GM21423 (cell line): Measurements from ENCODE around the gene LAMA2.

ENCODE experiments used
- ATAC-seq: cut with Tn5 transposase; IDR thresholded peaks from one replicate; pipeline ENCODE4 v1.9.1; 2021; ENCODE audit warnings: mild to moderate bottlenecking, moderate library complexity; ENCODE audit not compliant: unreplicated experiment

Gene LAMA2

DNA sequence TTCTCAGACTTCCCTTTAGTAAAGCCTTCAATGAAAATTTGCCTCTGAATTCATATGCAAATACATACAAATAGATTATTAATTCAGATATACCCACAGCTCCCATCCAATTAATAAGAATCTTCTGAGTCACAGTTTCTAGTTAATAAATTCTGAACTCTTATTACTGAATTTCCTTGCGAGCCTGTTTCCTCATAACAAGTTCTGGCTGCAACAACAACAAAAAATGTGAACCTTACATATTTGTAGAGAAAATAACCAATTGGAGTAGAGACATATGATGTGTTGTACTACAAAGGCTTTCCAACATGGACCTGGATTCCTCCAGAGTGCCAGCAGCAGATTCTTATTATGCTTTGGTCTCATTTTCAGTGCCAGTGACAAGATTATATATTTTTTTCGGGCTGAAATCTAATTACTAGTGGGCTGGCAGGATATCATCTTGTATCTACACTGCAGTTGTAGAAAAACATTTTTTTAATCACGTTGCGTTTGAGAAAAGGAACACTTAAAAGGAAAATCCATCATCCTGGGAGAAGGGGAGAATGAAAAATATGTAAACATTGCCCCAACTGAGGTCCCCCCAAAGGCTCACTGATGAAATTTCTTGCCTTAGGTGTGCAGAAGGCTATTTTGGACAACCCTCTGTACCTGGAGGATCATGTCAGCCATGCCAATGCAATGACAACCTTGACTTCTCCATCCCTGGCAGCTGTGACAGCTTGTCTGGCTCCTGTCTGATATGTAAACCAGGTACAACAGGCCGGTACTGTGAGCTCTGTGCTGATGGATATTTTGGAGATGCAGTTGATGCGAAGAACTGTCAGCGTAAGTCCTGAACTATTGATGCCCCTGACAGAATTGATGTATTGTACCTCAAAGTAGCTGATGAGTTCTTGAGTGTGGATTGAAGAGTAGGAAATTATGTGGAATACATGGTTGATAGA lies 404.6 kb downstream of the LAMA2 start:
- ATAC-seq: no peak

DNA sequence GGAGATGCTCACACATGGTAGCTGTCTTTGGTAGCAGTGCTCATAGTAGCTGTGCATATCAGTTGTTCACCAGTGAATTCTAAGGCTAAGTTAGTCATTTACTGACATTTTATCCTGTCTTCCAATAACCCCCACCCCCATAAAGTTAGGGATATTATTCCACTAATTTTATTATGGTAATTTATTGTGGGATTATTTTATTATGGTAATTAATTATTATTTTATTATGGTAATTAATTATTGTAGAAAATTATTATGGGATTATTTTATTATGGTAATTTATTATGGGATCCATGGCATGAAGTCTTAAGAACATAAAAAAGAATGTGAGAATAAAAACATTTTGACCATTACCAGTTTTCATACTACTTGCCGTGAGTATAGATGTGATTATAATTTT lies 406.5 kb downstream of the LAMA2 start:
- ATAC-seq: no peak

DNA sequence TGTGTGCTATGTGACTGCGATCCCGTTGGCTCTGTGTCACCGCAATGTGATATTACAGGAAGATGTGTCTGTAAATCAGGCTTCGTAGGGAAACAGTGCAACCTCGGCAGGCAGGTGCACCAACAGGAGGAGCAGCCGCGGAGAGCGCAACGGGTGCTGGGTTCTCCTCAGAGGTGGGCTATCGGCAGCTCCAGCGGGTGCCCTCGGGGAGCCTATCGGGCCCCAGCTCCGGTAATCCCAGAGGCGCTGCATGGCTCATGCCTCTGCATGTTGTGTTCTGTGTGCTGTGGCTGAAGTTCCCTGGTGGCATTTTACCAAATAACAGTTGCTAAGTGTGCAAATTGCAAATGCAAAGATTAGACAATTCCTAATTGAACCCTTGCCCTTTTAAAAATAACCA lies 409.9 kb downstream of the LAMA2 start:
- ATAC-seq: no peak

DNA sequence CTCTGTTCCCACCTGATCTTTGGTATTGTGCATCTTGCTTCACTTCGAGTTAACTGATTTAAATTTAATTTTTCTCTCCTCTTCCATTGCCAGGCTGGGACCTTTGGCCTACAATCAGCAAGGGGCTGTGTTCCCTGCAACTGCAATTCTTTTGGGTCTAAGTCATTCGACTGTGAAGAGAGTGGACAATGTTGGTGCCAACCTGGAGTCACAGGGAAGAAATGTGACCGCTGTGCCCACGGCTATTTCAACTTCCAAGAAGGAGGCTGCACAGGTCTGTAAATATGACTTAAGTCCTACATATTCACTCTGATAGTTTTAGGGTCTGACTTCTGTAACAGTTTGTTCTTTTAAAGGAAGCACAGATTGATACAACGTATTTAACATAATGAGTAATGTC lies 414.7 kb downstream of the LAMA2 start:
- ATAC-seq: no peak

DNA sequence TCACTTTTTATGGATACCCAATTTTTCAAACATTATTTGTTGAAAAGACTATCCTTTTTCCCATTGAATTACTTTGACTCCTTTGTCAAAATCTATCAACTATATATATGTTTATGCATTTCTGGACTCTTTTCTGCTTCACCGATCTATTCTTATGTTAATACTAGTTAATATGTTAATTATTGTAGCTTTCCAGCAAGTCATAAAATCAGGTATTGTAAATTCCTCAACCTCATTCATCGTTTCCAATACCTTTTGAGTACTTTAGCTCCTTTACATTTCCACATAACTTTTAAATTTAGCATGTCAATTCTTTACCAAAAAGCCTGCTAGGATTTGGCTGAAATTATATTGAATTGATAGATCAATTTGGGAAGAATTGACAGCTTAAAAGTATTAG lies 419.7 kb downstream of the LAMA2 start:
- ATAC-seq: no peak

DNA sequence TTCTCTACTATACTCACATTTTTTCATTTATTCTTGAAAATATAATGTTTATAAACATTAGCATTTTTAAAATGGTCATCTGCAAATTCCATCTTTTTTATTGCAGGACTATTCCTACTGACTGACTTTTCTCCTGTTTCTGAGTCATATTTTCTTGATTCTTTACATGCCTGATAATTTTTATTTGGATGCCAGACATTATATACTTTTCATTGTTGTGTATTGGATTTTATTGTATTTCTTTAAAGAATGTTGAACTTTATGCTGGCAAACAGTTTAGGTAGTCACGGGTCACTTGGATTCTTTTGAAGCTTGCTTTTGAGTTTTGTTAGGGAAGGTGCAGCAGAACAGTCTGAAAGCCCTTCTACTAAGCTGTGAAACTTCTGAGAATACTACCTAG lies 423.9 kb downstream of the LAMA2 start:
- no peak for ATAC-seq

DNA sequence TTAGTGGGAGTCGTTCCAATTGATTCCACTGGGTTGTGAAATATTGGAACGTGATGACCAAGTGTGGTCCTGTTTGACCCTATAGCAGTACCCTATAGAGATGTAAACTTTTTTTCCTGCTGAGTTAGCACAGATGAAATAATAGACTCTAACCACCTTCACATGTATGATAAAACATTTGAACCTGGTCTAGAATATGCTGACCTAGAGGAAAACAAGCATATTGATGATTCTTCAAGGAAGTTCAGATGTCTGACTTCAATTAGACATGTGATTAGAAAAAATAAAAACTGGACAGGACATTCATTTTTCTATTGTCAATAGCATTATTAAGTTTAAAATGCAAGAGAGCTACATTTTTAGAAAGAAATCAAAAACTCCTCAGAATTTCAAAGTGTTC lies 424.9 kb downstream of the LAMA2 start:
- ATAC-seq: no peak

DNA sequence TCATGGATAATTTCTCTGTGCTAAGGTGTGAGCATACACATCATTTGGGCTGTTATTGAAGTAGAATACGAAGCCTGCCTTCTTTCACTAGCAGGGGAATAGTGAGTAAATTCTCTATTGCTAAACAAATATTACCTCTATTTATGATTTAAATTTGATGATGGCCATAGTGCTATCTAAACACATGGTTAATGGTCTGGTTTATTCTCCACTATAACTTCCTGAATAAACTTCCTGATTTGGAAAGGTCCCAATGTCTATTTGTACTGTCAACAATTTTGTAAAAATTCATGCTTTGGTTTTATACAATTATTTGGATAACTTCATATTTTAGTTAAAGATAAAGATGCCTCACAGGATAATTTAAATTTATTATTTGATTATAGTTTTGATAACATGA lies 426.2 kb downstream of the LAMA2 start:
- ATAC-seq: no peak

DNA sequence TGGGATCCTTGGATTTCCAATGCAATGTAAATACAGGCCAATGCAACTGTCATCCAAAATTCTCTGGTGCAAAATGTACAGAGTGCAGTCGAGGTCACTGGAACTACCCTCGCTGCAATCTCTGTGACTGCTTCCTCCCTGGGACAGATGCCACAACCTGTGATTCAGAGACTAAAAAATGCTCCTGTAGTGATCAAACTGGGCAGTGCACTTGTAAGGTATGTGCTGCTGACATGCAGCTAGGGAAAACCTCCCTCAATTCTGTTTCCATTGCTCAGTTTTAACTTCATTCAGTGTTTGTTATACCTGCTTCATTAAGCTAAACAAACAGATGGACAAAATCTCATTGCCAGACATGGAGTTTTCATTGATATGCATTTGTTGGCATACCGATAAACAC lies 429.9 kb downstream of the LAMA2 start:
- no peak for ATAC-seq

DNA sequence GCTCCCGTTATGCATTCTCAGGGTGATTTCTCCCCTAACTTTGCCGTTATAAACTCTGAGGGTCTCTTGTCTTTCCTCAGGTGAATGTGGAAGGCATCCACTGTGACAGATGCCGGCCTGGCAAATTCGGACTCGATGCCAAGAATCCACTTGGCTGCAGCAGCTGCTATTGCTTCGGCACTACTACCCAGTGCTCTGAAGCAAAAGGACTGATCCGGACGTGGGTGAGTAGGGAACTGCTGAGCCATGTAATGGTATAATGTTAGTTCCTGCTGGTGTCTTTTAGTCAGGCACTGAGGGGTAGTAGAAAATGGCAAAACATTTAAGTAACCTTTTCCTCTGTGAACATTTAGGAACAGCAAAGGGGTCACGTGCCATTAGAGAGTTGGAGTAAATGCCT lies 431.6 kb downstream of the LAMA2 start:
- ATAC-seq: no peak

DNA sequence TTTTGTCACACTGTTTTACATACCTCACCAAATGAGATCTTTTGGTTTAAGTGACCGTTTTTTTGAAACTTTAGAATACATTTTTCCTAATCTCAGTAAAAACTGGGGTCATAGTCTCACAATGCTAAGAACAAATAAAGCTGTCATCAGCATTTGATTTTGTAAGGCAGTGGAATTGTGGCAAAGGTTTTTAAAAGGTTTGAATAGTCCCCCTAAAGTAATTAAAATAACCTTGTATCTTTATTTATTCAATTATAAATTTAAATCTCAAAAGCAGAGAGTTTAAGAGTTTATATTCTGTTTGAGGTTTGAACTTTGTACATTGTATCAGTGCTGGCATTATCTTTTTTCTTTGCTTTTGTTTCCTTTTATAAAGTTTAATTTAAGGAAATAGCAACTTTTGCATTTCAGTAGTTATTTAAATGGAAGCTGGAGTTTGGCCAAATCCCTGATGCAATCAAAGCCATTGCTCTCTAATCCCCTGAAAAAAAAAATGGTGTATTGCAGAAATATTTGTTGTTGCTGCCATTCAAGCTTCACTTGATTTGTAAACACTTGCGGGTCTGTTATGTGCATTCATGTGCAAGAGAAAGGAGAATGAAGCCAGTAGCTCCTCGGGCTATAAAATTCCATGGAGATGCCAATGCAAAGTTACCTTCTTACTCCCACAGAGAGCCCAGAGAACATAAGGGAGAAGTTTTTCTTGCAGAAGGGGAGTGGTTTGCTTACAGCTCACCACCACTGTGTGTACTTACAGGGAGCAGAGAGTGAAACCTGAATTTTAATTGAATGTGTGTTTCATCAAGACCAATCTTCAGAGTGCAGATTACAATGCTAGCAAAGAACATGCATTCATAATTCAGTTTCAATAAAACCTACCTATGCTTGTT lies 435.2 kb downstream of the LAMA2 start:
- ATAC-seq: no peak

DNA sequence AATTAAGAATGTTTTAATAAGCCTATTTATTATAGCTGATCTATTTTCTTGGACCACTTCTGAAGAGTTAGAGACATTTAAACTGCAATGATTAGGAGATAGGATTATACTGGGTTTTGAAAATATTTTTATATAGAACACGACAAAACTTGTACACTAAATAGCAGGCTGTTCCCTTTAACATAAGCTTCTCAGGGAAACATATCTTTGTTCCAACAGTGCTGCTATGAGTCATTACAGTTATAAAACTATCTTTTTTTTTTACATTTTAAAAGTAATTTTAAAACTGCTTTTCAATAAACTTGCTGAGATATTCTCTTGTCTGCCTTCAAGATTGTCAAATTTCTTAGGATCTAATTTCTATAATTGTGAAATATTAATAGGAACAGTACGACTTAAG lies 438.0 kb downstream of the LAMA2 start:
- no peak for ATAC-seq

DNA sequence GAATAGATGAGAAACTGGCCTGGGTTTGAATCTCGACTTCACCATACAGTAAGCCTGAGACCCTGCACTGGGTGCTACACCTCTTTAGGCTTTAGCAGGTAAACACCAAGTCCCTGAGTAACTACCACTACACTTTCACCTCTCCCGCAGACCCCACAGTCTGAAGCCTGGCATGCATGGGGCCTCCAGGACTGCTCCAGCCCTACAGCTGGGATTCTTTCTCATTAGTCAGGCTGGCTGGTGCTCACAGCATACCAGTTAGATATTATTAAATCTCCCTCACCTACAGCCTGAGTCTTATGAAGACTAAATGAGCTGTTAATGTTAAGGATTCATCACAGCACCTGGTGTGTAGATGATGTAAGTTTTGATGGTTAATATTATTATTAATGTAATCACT lies 438.4 kb downstream of the LAMA2 start:
- no peak for ATAC-seq

DNA sequence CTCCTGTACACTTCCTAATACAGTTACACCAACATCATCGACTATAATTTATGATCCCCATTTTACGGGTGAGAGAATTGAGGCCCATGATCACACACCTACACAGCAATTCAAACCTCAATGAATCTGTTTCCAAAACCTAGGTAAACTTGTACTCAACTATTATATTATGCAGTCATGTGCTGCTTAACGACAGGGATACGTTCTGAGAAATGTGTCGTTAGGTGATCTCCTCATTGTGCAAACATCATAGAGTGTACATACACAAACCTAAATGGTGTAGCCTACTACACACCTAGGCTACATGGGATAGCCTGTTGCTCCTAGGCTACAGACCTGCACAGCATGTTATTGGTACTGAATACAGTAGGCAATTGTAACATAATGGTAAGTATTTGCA lies 441.4 kb downstream of the LAMA2 start:
- ATAC-seq: no peak

DNA sequence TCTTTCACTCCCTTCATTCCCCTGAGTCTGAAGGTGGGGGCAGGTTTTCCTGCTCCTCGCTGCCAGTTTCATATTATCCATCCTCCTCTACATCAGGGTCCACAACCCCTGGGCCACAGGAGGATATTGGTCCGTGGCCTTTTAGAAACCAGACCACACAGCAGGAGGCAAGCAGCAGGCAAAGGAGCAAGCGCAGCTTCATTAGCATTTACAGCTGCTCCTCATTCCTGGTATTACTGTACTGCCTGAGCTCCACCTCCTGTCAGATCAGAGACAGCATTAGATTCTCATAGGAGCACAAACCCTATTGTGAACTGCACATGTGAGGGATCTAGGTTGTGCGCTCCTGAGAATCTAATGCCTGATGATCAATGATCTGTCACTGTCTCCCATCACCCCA lies 446.7 kb downstream of the LAMA2 start:
- ATAC-seq: no peak

DNA sequence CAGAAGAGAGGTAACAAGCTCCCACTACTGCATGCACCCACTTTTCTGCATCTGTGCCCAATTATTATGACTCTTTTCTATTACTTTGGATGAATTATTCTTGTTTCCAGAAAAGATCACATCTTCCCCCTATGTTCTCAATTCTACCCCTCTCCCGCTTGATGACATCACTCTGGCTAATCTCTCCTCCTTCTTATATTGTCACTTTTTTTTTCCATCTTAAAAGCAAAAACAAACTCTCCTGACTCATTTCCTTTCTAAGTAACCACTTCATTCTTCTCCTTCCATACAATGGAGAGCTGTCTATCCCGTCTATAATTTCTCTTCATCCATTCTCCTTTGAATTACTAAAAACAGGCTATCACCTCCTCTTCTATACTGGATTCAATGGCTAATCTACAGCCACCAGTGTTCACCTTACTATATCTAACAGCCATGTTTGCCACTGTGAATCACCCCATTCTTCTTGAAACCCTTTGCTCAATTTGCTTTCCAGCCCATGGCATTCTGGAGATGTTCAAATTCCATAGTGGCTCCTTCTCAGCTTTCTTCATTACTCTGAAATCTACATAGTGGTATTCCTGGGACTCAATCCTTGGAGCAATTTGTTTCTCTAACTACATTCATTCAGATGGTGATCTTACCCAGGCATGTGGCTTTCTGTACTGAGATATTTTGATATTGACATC lies 448.7 kb downstream of the LAMA2 start:
- ATAC-seq: no peak

DNA sequence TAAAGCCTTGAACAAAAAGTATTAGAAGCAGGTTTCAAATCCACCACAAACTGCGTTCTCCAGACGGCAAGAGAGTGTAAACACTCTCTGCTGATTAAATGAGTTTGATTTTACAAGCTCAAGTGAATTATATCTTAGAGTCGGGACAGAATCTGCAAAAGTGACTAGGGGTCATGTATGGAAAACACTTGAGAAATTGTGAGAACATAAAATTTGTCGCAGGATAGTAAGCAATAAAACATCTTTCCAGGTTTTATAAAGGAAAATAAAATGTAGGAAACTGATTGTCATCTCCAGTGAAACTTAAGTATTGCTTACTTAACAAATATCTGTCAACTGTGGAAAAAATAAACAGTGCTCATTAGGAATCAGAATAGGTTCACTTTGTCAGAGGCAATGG lies 452.9 kb downstream of the LAMA2 start:
- ATAC-seq: no peak

DNA sequence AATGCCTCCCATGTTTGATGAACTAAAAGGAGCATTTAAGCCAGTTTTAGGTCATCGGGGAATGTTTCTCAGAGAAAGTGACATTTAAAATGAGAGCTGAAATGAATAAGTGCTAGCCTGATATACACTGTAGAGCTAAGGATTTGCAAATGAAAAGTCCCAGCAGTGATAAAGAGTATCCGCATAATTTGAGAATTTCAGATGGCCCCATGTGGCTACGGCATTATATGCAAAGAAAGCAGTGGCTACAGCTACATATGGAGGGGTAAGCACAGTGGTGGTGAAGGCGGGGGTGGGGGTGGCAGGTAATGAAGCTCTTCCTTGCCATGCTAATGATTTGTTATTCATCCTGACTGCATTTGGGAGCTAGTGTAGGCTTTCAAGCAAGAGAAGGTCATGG lies 455.7 kb downstream of the LAMA2 start:
- no peak for ATAC-seq

DNA sequence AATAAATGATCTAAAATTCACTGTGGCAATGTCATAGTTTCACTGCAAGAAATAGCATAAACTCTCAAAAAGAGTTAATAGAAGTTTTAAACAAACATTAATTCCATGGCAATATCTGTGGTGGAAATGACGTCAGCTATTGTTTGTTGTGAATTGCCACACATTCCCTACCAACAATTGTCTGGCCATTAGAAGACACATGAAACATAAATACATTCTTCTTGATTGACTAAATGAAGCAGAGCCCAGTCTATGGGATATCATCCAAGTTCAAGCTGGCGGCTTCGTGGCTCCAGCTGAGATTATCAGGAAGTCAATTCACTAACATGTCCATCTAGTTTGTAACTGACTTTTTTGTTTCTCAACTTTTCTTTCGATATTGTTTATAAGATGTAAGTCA lies 458.0 kb downstream of the LAMA2 start:
- no peak for ATAC-seq

DNA sequence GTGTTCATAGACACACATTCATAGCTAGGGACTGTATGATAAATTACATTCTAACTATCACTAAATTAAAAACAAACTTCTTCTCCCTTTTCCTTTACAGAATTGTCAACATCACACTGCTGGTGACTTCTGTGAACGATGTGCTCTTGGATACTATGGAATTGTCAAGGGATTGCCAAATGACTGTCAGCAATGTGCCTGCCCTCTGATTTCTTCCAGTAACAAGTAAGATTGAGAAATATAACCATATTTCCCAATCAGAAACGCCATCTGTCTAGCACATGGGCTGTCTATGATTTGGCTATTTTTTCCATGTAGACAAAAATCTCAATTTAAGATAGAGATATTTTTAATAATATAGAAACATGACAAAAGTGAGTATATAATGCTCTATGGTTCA lies 459.3 kb downstream of the LAMA2 start:
- no peak for ATAC-seq

DNA sequence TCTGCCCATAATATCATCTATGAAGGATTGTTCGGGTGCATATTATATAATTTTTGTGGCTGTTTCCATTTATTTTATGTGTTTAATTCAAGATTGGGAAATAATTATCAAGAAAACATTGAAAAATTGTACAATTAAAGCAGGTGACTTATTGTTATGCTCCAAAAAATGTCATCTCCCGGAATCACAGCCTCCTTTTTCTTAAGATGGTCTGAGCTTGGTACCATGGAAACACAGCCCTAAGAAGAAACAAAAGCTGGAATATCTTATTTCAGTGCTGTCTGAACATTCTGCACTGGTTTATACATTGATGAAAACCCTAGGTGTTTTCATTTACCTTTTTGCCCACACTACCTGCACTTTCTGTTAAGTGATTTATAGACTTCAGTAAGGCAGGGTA lies 459.9 kb downstream of the LAMA2 start:
- ATAC-seq: no peak
